WI38 (cell line): ENCODE results near the gene OSTC.

ENCODE experiments used
- H3K4me3 ChIP-seq: 2 replicates; pipeline ENCODE4 v1.5.1; 2011; ENCODE audit warnings: low read depth, mild to moderate bottlenecking, control low read depth, low read length
- TF ChIP-seq, protein P1 (sequence below): IDR thresholded peaks from 2 replicates; pipeline ENCODE4 v1.5.1; 2012; ENCODE audit warnings: low read depth, mild to moderate bottlenecking, control low read depth, low read length

OSTC gene

DNA sequence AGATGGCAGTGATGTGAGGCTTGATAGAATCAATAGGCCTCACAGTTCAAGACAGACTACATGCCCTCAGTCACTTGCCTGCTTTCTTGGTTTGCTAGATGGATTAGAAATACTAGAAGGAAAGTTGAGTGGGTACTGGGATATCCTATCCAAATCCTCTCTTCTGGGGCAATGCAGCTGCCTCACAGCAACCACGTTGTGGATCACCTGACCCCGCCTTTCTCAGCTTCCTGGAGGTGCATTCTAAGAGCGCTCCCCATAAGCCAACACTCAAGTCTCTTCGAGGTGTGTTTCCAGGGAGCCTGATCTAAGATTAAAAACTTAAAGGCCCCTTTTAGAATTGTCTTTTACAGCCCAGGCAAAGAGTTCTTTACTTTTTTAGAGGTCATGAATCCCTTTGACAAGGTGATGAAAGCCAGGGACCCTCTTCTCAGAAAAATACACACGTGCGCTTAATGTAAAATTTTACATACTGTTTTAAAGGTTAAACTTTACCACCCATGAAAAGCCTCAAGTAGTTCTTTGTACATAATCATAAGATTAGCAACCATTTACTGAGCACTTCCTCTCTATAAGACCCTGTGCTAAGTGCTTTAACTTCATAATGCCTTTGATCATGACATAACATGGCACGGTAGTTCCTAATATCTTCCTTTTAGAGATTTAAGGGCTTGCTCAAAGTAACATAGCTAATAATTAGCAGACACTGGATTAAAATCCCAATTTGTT, 30.9 kb upstream of the OSTC start:
- peak overlapping the region; percentile 80 for H3K4me3 ChIP-seq
- TF ChIP-seq, protein P1, sequence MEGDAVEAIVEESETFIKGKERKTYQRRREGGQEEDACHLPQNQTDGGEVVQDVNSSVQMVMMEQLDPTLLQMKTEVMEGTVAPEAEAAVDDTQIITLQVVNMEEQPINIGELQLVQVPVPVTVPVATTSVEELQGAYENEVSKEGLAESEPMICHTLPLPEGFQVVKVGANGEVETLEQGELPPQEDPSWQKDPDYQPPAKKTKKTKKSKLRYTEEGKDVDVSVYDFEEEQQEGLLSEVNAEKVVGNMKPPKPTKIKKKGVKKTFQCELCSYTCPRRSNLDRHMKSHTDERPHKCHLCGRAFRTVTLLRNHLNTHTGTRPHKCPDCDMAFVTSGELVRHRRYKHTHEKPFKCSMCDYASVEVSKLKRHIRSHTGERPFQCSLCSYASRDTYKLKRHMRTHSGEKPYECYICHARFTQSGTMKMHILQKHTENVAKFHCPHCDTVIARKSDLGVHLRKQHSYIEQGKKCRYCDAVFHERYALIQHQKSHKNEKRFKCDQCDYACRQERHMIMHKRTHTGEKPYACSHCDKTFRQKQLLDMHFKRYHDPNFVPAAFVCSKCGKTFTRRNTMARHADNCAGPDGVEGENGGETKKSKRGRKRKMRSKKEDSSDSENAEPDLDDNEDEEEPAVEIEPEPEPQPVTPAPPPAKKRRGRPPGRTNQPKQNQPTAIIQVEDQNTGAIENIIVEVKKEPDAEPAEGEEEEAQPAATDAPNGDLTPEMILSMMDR = no peak

DNA sequence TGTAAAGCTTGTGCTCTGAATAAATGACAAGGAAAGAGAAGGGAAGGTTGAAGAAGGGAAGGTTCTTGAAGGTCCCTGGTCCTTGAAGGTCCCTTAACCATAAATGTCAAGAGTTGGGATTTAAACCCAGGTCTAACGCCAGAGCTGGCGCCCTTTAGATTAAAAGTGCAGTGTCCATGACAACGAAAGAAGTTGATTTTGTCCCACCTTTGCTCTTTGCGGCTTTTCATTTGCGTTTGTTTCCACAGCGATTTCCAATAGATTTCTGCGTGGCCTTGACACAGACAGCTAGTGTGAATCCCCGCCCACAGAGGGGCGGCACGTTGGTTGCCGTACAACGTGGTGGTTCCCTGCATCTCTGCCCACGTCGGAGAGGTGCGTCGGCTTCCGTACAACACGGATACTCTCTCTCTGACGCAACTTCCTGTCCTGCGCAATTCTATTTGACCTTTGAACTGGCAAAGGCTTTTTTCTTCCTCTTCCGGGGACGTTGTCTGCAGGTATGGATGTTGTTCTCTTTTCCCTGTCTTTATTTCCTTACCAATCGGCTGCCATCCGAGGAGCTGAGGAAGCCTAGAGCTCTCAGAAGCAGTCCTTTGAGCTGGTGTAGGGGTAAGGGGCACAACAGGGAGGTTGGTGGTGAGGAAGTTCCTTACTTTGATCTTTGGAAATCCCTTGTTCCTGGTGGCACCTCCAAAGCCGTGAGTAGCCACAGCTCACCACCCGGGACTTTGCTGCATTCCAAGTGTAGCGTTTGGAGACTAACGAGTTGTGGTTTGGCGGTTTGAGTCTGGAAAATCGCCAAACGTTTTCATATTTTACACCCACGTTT, 30.1 kb upstream of the OSTC start, which contains the start of gene RPL34:
RPL34 (plus strand) TSS at position 476 of the 832 bp plus-strand sequence. CDS start 1,384 bp downstream, outside the sequence.
- TF ChIP-seq, protein P1 = no peak

DNA sequence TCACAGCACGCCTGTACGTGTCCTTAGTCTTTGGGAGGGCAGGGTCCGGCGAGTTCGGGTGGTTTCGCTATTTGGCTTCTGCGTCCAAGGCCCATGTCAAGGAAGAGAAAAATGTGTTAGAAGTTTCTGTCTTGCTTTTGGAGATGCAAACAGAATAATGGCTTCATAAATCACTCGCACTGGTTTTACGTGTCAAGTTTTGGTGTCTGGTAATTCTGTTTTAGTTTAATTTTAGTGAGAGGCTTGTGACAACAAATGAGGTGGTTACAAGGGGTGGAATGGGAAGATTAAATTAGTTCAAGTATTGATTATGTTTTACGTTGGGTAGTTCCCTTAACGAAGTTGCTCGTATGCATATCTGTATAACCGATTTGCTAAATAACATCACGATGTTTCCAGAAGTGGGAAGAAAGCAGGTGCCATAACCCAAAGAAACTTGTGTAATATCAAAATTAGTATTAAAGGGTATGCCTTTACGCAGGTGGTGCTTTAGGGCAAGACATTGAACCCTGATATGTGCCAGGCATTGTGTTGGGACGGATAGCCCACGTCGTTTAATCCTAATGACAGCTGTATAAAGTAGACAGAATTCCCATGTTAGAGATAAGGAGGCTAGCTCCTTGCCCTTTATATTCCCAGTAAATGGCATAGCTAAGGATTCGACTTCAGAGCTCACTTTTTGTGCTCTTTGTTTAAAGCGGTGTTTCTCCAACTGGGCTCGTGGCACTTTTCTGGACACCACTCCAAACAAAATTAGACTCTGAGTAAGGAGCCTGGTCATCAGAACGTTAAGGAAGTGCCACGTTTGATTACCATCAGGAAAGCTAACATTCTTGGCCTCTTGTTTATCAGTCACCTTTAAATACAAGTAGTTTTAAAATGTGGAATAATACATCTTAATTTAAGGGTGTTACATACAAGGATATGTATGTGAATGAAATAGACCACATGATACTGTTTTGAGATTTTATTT, 29.2 kb upstream of the OSTC start:
- TF ChIP-seq, protein P1 = no peak
- peak overlapping the region; percentile 80 for H3K4me3 ChIP-seq

More for the DNA sequence above, 30.1 kb upstream of the OSTC start, which contains the start of gene RPL34:
- H3K4me3 ChIP-seq = peak within 1 kb of the TSS; percentile 80

DNA sequence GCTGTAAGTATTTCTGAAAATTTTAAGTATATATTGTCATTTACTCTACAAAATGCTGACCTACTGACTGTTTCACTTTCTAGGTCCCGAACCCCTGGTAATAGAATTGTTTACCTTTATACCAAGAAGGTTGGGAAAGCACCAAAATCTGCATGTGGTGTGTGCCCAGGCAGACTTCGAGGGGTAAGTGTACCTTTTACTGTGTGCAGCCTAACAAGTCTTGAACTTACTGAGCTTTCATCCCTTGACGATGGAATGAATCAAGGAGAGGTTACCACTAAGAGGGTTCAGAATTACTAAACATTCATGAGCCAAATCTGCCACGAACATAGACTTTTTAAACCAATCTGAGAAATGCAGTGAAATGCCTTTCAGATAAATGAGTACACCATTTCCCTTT, 28.4 kb upstream of the OSTC start:
- no peak overlapping the region; the same call in 1 of the 2 replicates for H3K4me3 ChIP-seq
- TF ChIP-seq, protein P1 = no peak

DNA sequence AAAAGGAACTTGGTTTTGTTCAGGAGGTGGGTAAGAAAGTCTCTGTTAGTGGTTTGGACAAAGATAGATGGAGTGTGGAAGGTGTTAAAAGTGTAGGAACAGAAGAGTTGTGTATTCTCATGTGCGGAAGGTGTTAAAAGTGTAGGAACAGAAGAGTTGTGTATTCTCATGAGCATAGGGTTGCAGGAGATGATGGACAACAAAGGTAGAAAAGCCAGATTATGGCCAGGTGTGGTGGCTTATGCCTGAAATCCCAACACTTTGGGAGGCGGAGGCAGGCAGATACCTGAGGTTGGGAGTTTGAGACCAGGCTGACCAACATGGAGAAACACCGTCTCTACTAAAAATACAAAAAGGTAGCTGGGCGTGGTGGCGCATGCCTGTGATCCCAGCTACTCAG, 27.6 kb upstream of the OSTC start:
- no peak overlapping the region for H3K4me3 ChIP-seq
- TF ChIP-seq, protein P1 = no peak

DNA sequence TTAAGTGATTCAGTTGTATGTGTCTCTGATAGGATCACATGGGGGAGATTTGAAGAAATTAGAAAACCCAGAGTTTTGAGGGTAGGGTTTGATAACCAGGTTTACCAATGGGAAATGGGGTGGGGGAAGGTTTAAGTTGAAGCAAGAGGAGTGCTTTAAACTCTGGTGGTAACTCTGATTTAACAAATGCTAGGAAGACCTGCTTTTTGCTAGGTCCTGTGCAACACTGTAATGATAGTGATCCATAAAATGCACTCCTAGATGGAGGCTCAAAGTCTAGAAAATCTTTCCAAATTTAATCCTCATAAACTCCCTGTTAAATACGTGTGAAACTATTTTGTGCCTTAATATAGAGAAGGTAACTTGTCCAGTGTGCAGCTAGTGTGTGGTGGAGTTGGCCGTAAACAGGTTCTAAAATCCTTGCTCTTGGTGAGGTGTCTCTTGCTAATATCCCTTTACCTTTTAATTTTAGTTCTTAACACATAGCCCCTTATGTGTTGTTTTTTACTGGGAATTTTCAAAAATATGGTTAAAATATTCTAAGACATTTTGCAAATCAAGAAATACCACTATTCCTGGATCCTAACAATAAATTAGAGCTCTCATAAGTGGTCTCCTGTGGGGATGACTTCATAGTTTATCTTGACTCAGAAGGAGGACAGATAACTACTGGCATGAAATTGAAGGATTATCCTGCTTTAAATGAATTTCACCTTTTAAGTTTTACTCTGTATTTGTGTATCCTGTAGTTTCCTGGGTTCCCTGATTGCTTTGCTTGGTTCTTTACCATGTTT, 25.9 kb upstream of the OSTC start:
- TF ChIP-seq, protein P1 = no peak
- no peak overlapping the region for H3K4me3 ChIP-seq
